Hippocampal formation (tissue), 2 donors: Measurements from ENCODE around the gene CHRDL2.

ENCODE experiments used
- DNase-seq, 2 donors: peaks; one replicate each; lab custom pipeline; 2025; lab: John Stamatoyannopoulos, UW

CHRDL2 gene

GRCh38 chr11:74685338-74685737, 45.9 kb downstream of the CHRDL2 start:
- no peak for DNase-seq

- no peak for DNase-seq
These were observed 46.6 kb downstream of the CHRDL2 start for GRCh38 chr11:74684661-74685060.

- DNase-seq: no peak
These were observed 47.2 kb downstream of the CHRDL2 start for GRCh38 chr11:74683941-74684481.

GRCh38 chr11:74683279-74683871, 47.9 kb downstream of the CHRDL2 start:
- peak; percentile 73 to 90 for DNase-seq

GRCh38 chr11:74682731-74683278, 48.4 kb downstream of the CHRDL2 start:
- no peak for DNase-seq

GRCh38 chr11:74681686-74682651, 49.3 kb downstream of the CHRDL2 start:
- DNase-seq: peak in 1 of 2 donors; percentile 3

- DNase-seq: no peak
These were observed 50.3 kb downstream of the CHRDL2 start for GRCh38 chr11:74680703-74681531.

GRCh38 chr11:74680035-74680671, 51.1 kb downstream of the CHRDL2 start:
- DNase-seq: no peak

- no peak for DNase-seq
These were observed 51.7 kb downstream of the CHRDL2 start for GRCh38 chr11:74679513-74679865.

GRCh38 chr11:74678591-74679512, 52.4 kb downstream of the CHRDL2 start:
- DNase-seq: no peak

- no peak for DNase-seq
These were observed 53.2 kb downstream of the CHRDL2 start for GRCh38 chr11:74678041-74678440.

GRCh38 chr11:74677131-74677530, 54.1 kb downstream of the CHRDL2 start:
- no peak for DNase-seq

GRCh38 chr11:74676596-74676995, 54.6 kb downstream of the CHRDL2 start:
- DNase-seq: no peak

- no peak for DNase-seq
These were observed 55.5 kb downstream of the CHRDL2 start for GRCh38 chr11:74675761-74676160.

GRCh38 chr11:74673693-74674360, 57.4 kb downstream of the CHRDL2 start:
- DNase-seq: peak; percentile 62 to 83

- no peak for DNase-seq
These were observed 58.1 kb downstream of the CHRDL2 start for GRCh38 chr11:74672956-74673692.

- no peak for DNase-seq
These were observed 58.8 kb downstream of the CHRDL2 start for GRCh38 chr11:74672332-74672955.

GRCh38 chr11:74671520-74672196, 59.6 kb downstream of the CHRDL2 start:
- DNase-seq: no peak
